Measurements from ENCODE around the gene TARBP2.

Gene TARBP2

DNA sequence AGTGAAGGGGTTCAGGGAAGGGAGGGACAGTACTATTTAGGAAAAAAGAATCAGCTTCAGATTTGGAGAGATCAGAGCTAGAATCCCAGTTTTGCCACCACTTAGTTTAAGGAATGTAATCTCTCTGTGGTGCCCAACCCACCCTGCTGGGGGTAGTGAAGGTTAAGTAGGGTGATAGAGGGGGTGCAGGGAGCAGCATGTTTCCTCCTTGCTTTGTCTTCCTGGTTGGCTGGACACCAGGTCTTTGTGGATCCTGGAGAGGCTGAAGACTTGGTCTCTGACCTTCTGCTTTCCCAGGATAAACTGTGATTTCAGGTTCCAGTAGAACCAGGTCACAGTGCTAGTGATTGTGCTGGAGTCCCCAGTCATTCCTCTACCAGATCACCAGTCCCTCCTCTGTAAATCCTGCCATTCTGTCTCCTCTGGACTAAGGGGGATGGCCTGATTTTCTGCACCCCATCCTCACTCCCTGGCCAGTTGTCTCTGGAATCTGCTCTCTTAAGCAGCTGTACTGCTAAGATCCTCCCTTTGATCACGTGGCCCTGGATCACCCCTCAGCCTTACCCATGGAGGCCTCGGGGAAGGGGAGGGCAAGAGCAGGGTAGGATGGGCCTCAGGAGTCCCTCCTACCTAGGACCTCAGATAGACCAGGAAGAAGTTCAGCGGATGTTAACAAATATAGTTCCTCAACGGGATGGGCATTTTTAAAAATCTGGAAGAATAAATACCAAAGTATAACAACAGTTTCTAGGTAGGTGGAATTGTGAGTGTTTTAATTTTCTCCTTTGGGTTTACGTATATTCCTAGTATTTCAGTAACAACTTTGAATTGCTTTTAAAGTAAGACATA lies 5.0 kb upstream of the TARBP2 start:
- H3K36me3 ChIP-seq, result no peaks in the 10 kb centered on the region
- no peak overlapping the region for H3K4me3 ChIP-seq (ENCODE audit: low read depth, low read length)
- no peak for TF ChIP-seq CTCF (IDR thresholded peaks at IDR 0.05; ENCODE audit: low read depth, low read length)
- H3K4me1 ChIP-seq, result peaks cover 13% of the 10 kb centered on the region
- no peak for DNase-seq
- H3K27me3 ChIP-seq, result no peaks in the 10 kb centered on the region
- H3K9me3 ChIP-seq, result no peaks in the 10 kb centered on the region

GRCh38 chr12:53496752-53497032 lies 4.4 kb upstream of the TARBP2 start:
- no peak for DNase-seq
- Histone ChIP-seq H3K9me3 (no peaks in the 10 kb centered on the region), H3K36me3 (no peaks in the 10 kb centered on the region), H3K4me1 (peaks cover 13% of the 10 kb centered on the region), H3K27me3 (no peaks in the 10 kb centered on the region), H3K4me3 (ENCODE audit: low read depth, low read length) (no peak overlapping the region)
- no peak for TF ChIP-seq CTCF (IDR thresholded peaks at IDR 0.05; ENCODE audit: low read depth, low read length)

- no peak for TF ChIP-seq CTCF (IDR thresholded peaks at IDR 0.05; ENCODE audit: low read depth, low read length)
- Histone ChIP-seq H3K9me3 (no peaks in the 10 kb centered on the region), H3K36me3 (no peaks in the 10 kb centered on the region), H3K27me3 (no peaks in the 10 kb centered on the region), H3K4me1 (peaks cover 8% of the 10 kb centered on the region), H3K4me3 (ENCODE audit: low read depth, low read length) (no peak overlapping the region)
- DNase-seq, result no peak
Measured at GRCh38 chr12:53497461-53497860, 3.6 kb upstream of the TARBP2 start.

DNA sequence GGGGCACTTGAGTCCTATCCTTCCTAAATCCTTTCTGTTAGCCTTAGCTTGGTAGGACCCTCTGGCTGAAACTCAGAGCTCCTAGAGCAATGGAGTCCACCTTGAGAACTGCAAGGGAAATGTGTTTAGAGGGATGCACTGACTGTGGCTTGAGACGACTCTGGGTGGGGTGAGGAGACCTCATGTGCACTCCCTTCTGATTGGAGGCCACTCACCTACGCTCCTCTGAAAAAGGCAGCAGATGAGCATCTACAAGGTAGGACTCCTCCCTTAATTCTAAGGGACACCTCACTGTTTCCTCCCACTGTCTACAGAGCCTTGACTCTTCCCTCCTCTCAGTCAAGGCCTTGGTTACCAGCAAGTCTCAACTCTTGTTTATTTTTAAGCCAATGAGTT lies 2.9 kb upstream of the TARBP2 start:
- Histone ChIP-seq H3K36me3 (no peaks in the 10 kb centered on the region), H3K4me1 (peaks cover 14% of the 10 kb centered on the region), H3K4me3 (ENCODE audit: low read depth, low read length) (peak overlapping the region; percentile 65; the same call in 1 of the 2 replicates), H3K27me3 (no peaks in the 10 kb centered on the region), H3K9me3 (no peaks in the 10 kb centered on the region)
- TF ChIP-seq CTCF (IDR thresholded peaks at IDR 0.05; ENCODE audit: low read depth, low read length), result no peak
- DNase-seq, result no peak

GRCh38 chr12:53499266-53500141 lies 1.6 kb upstream of the TARBP2 start, which contains the start of gene MAP3K12:
TSS of gene MAP3K12 (minus strand) at chr12:53499458. CDS start at chr12:53487391, 12,067 bp downstream.
- peak within 1 kb of the TSS; percentile 65 for H3K4me3 ChIP-seq (ENCODE audit: low read depth, low read length)
- H3K36me3 ChIP-seq, result peaks cover 10% of the 10 kb centered on the region
- no peaks in the 10 kb centered on the region for H3K27me3 ChIP-seq
- peaks cover 6% of the 10 kb centered on the region for H3K4me1 ChIP-seq
- DNase-seq, result peak; percentile 75
- no peaks in the 10 kb centered on the region for H3K9me3 ChIP-seq
- no peak for TF ChIP-seq CTCF (IDR thresholded peaks at IDR 0.05; ENCODE audit: low read depth, low read length)

Measured in BE2C (cell line).